Measurements from ENCODE around the gene DCP1B. TPM values are rescaled to one million over a fixed set of nuclear protein-coding genes. Genes with fewer than 3 reads are reported as not detected.
A peak's percentile ranks its signal among the peaks of the same experiment; 100 is the strongest.

The DCP1B gene
- total and polyA plus RNA-seq, 12 donors, result 12.4 to 47.9 (median 28.5) TPM

DNA sequence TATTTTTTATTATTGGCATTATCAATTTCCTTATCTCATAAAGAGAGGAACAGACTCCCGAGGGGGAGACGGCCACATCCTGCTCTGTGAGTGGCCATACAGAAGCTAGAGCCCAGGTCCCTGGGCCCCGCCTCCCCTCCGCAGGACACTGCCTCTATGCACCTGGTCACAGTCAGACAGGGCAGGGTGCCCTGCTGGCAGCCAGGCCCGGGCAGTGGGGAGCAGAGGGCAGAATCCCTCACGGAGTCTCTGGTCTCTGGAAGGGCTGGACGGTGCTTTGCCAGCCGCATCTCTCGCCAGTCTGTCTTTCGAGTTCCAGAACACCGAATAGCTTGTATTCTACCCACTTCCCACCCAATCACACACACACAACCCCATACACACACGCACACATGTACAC, 69.4 kb downstream of the DCP1B start:
- peaks cover 0 to 15% of the 10 kb centered on the region in 2 donors for H3K36me3 ChIP-seq (replicated peaks in 1 of 2)
- H3K4me3 ChIP-seq, result no peak overlapping the region
- 84 to 87% (median 85%) methylated on average over 12 of the region's 12 CpGs for WGBS, 4 donors
- no peaks in the 10 kb centered on the region for H3K27me3 ChIP-seq
- DNase-seq, result peak in 1 of 7 donors; percentile 50
- H3K27ac ChIP-seq, result peak overlapping the region in 2 of 5 donors; percentile 78 to 86
- intact Hi-C loops (cut with DNase I), result loop anchor here (5.0 to 10.0 kb wide), 3 partner anchors 128 to 290 kb away; no protein-coding TSS in a partner anchor
- no peaks in the 10 kb centered on the region for H3K9me3 ChIP-seq (replicated peaks in 1 of 3)
- TF ChIP-seq, protein P1, sequence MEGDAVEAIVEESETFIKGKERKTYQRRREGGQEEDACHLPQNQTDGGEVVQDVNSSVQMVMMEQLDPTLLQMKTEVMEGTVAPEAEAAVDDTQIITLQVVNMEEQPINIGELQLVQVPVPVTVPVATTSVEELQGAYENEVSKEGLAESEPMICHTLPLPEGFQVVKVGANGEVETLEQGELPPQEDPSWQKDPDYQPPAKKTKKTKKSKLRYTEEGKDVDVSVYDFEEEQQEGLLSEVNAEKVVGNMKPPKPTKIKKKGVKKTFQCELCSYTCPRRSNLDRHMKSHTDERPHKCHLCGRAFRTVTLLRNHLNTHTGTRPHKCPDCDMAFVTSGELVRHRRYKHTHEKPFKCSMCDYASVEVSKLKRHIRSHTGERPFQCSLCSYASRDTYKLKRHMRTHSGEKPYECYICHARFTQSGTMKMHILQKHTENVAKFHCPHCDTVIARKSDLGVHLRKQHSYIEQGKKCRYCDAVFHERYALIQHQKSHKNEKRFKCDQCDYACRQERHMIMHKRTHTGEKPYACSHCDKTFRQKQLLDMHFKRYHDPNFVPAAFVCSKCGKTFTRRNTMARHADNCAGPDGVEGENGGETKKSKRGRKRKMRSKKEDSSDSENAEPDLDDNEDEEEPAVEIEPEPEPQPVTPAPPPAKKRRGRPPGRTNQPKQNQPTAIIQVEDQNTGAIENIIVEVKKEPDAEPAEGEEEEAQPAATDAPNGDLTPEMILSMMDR (IDR thresholded peaks at IDR 0.05), result no peak
- no peak for TF ChIP-seq POLR2A (IDR thresholded peaks at IDR 0.05)
- H3K4me1 ChIP-seq (replicated peaks in 1 of 2), result peaks cover 17 to 22% of the 10 kb centered on the region in 2 donors

DNA sequence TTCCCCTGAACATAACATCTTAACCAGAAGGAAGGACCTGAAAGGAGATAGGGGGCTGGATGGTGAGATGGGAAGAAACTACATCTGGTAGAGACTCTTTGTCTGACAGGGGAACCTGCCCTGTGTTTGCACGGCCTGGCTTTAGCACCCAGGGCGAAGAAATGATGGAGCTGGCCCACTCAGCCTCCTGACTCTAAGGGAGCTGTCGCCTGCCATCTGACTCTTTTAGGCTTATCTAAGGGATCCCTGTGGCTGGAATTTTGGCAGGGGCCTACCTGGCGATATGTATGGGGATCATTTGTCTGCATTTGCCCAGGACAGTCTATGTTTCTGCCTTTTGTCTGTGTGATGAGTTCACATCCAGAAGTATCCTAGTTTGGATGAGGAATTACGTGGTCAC, 70.2 kb downstream of the DCP1B start:
- H3K36me3 ChIP-seq (replicated peaks in 1 of 2), result peaks cover 0 to 13% of the 10 kb centered on the region in 2 donors
- DNase-seq, result peak in 2 of 7 donors; percentile 13 to 39
- peaks cover 17% of the 10 kb centered on the region in 2 donors for H3K4me1 ChIP-seq (replicated peaks in 1 of 2)
- 70 to 92% (median 86%) methylated on average over 5 of the region's 5 CpGs for WGBS, 4 donors
- intact Hi-C loops (cut with DNase I), result loop anchor here (5.0 to 10.0 kb wide), 3 partner anchors 127 to 289 kb away; no protein-coding TSS in a partner anchor
- H3K27me3 ChIP-seq, result no peaks in the 10 kb centered on the region
- H3K27ac ChIP-seq, result no peak overlapping the region
- H3K4me3 ChIP-seq, result no peak overlapping the region
- TF ChIP-seq, protein P1 (IDR thresholded peaks at IDR 0.05), result no peak
- TF ChIP-seq POLR2A (IDR thresholded peaks at IDR 0.05), result no peak
- no peaks in the 10 kb centered on the region for H3K9me3 ChIP-seq (replicated peaks in 1 of 3)

DNA sequence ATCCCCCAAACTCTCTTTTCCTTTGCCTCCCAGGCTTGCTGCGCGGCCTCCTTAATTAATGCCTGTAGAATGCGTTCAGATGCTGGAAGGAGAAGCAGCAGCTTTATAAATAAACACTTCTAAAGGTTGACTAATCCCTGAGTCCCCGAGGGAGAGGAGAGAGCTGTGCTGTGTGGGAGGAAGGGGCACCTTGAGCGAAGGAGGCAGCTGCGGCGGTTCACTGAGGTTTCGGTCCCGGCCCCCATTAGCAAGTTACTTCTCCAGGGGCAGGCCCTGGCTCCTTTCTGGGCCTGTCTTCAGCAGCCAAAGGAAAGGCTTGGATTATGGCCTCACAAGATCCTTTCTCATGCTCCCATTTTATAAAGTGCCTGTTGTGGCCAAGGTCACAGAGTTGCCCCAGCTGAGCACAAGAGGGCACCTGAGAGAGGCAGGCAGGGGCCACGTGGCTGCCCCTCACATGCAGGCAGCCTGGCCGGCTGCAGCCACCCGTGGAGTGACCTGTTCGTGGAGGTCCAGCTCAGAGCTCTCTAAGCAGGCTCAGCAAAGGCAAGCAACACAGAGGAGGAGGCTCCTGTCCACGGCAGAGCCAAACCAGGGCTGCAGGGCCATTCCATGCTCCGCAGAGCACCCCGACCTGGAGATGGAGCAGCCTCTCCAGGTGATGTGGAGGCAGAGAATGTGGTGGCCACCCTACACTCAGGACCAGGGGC, 70.8 kb downstream of the DCP1B start:
- no peaks in the 10 kb centered on the region for H3K9me3 ChIP-seq (replicated peaks in 1 of 3)
- H3K4me3 ChIP-seq, result no peak overlapping the region
- H3K4me1 ChIP-seq (replicated peaks in 1 of 2), result peaks cover 17% of the 10 kb centered on the region in 2 donors
- H3K27ac ChIP-seq, result peak overlapping the region in 1 of 5 donors; percentile 49
- intact Hi-C loops (cut with DNase I), result loop anchor here (5.0 to 10.0 kb wide), 3 partner anchors 126 to 289 kb away; no protein-coding TSS in a partner anchor
- DNase-seq, result peak in 3 of 7 donors; percentile 8 to 45 (median 25)
- peaks cover 0 to 7% of the 10 kb centered on the region in 2 donors for H3K36me3 ChIP-seq (replicated peaks in 1 of 2)
- 65 to 69% (median 66%) methylated on average over 13 to 16 of the region's 16 CpGs for WGBS, 4 donors
- TF ChIP-seq, protein P1 (IDR thresholded peaks at IDR 0.05), result no peak
- TF ChIP-seq POLR2A (IDR thresholded peaks at IDR 0.05), result no peak
- no peaks in the 10 kb centered on the region for H3K27me3 ChIP-seq

DNA sequence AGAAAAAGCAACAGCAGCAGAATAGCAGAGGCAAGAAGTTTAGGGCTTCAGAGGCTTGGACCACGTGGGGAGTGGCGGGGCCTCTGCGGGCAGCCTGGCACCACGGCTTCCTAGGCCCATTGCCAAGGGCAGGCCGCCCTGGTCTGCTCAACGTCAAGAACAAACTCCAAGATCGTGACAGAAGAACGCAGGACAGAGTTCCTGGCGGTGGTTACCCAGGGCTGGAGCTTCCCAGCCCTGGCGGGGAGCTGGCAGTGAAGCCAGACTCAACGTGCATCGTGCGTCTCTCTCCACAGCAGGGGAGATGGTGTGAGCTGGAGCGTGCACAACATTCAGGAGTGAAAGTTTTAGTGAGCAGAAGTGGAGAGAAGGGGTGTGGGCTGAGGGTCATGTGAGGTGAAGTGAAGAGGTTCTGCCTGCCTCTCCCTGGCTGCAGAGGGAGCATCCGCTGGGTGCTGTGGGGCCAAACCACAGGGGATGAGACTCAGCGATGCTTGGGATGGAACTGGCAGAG, 71.9 kb downstream of the DCP1B start:
- H3K4me3 ChIP-seq, result no peak overlapping the region
- peak; percentile 52 to 87 (median 68) for DNase-seq
- TF ChIP-seq, protein P1 (IDR thresholded peaks at IDR 0.05), result no peak
- TF ChIP-seq POLR2A (IDR thresholded peaks at IDR 0.05), result peak in 1 of 2 donors; percentile 19
- no peaks in the 10 kb centered on the region for H3K9me3 ChIP-seq (replicated peaks in 1 of 3)
- peaks cover 15 to 17% of the 10 kb centered on the region in 2 donors for H3K4me1 ChIP-seq (replicated peaks in 1 of 2)
- 33 to 53% (median 35%) methylated on average over 15 to 16 of the region's 16 CpGs for WGBS, 4 donors
- intact Hi-C loops (cut with DNase I), result loop anchor here (5.0 to 10.0 kb wide), 3 partner anchors 125 to 288 kb away; no protein-coding TSS in a partner anchor
- H3K36me3 ChIP-seq (replicated peaks in 1 of 2), result no peaks in the 10 kb centered on the region
- no peaks in the 10 kb centered on the region for H3K27me3 ChIP-seq
- H3K27ac ChIP-seq, result no peak overlapping the region
